ENCODE results near the gene ADGRG4.

- TF ChIP-seq, protein P1, sequence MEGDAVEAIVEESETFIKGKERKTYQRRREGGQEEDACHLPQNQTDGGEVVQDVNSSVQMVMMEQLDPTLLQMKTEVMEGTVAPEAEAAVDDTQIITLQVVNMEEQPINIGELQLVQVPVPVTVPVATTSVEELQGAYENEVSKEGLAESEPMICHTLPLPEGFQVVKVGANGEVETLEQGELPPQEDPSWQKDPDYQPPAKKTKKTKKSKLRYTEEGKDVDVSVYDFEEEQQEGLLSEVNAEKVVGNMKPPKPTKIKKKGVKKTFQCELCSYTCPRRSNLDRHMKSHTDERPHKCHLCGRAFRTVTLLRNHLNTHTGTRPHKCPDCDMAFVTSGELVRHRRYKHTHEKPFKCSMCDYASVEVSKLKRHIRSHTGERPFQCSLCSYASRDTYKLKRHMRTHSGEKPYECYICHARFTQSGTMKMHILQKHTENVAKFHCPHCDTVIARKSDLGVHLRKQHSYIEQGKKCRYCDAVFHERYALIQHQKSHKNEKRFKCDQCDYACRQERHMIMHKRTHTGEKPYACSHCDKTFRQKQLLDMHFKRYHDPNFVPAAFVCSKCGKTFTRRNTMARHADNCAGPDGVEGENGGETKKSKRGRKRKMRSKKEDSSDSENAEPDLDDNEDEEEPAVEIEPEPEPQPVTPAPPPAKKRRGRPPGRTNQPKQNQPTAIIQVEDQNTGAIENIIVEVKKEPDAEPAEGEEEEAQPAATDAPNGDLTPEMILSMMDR (IDR thresholded peaks at IDR 0.05; ENCODE audit: insufficient read depth, low read length): no peak
- TF ChIP-seq POLR2AphosphoS5 (IDR thresholded peaks at IDR 0.05; ENCODE audit: low read depth): no peak
- TF ChIP-seq, protein P2, sequence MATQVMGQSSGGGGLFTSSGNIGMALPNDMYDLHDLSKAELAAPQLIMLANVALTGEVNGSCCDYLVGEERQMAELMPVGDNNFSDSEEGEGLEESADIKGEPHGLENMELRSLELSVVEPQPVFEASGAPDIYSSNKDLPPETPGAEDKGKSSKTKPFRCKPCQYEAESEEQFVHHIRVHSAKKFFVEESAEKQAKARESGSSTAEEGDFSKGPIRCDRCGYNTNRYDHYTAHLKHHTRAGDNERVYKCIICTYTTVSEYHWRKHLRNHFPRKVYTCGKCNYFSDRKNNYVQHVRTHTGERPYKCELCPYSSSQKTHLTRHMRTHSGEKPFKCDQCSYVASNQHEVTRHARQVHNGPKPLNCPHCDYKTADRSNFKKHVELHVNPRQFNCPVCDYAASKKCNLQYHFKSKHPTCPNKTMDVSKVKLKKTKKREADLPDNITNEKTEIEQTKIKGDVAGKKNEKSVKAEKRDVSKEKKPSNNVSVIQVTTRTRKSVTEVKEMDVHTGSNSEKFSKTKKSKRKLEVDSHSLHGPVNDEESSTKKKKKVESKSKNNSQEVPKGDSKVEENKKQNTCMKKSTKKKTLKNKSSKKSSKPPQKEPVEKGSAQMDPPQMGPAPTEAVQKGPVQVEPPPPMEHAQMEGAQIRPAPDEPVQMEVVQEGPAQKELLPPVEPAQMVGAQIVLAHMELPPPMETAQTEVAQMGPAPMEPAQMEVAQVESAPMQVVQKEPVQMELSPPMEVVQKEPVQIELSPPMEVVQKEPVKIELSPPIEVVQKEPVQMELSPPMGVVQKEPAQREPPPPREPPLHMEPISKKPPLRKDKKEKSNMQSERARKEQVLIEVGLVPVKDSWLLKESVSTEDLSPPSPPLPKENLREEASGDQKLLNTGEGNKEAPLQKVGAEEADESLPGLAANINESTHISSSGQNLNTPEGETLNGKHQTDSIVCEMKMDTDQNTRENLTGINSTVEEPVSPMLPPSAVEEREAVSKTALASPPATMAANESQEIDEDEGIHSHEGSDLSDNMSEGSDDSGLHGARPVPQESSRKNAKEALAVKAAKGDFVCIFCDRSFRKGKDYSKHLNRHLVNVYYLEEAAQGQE (IDR thresholded peaks at IDR 0.05; ENCODE audit: insufficient replicate concordance, low read depth): no peak
- no peak for TF ChIP-seq GABPA (IDR thresholded peaks at IDR 0.05; ENCODE audit: low read depth)
Observed at GRCh38 chrX:136380010-136380769, 79.4 kb downstream of the ADGRG4 start.

Data from HL-60 (cell line).